Activated naive CD8-positive, alpha-beta T cell (primary cell): Measurements from ENCODE around the gene ELAPOR1.

Source experiments
- H3K27ac Mint-ChIP-seq: one replicate; pipeline ENCODE4 v1.8.0; 2021; ENCODE audit warnings: mixed read lengths
- H3K27me3 Mint-ChIP-seq: one replicate; pipeline ENCODE4 v1.8.0; 2021; ENCODE audit warnings: mixed read lengths
- H3K36me3 Mint-ChIP-seq: one replicate; pipeline ENCODE4 v1.8.0; 2021; ENCODE audit warnings: mixed read lengths
- H3K4me1 Mint-ChIP-seq: one replicate; pipeline ENCODE4 v1.8.0; 2021; ENCODE audit warnings: low read depth, mixed read lengths
- H3K4me3 Mint-ChIP-seq: one replicate; pipeline ENCODE4 v1.8.0; 2021; ENCODE audit warnings: mild to moderate bottlenecking, mixed read lengths
- H3K9me3 Mint-ChIP-seq: one replicate; pipeline ENCODE4 v1.8.0; 2021; ENCODE audit warnings: low read depth, mixed read lengths

Gene ELAPOR1

DNA sequence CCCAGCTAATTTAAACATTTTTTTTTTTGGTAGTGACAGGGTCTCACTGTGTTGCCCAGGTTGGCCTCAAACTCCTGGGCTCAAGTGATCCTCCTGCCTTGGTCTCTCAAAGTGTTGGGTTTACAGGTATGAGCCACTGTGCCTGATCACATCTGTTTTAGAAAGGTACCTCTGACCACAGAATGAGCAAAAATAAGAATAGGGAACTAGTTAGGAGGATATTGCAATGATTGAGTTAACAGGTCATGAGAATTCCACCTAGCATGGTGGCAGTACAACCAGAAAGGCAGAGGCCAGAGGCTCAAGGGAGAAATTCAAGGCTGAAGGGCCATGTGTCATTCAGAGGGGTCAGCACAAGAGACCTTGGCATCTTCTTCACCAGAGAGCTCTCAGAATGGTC is 49.6 kb downstream of the ELAPOR1 start:
- Mint-ChIP-seq H3K36me3 (peaks cover 15% of the 10 kb centered on the region), H3K27ac (no peak overlapping the region), H3K4me1 (peaks cover 12% of the 10 kb centered on the region), H3K4me3 (no peak overlapping the region), H3K9me3 (no peaks in the 10 kb centered on the region), H3K27me3 (no peaks in the 10 kb centered on the region)
